PC-9 (cell line): ENCODE data around the gene TMCO2.

ENCODE experiments used
- CTCF ChIP-seq: fragments of 200-600 bp; sonication (generic); conservative IDR thresholded peaks from 2 replicates; pipeline ENCODE4 v1.6.1; 2017; ENCODE audit warnings: mixed run types, antibody characterized with exemption, mild to moderate bottlenecking, moderate library complexity
- EZH2 ChIP-seq: fragments of 200-600 bp; sonication (generic); IDR thresholded peaks from 2 replicates; pipeline ENCODE4 v1.8.0; 2017; ENCODE audit warnings: antibody characterized with exemption, low read depth

- no peak for TF ChIP-seq CTCF
- TF ChIP-seq EZH2 = no peak
These were observed 675 bp downstream of the TMCO2 start for GRCh38 chr1:40248412-40248811.
